SKM-1 (cell line): ENCODE measurements around the gene CISD2.
"Not testable (repeated sequence)": the region's sequence is repeated elsewhere in the genome, so short reads cannot be mapped to it uniquely, and the experiment has no call there.

Experiments used
- DNase-seq: peaks from one replicate; lab custom pipeline; 2025; ENCODE audit not compliant: unreplicated experiment; lab: John Stamatoyannopoulos, UW

Gene CISD2

GRCh38 chr4:102849579-102850104 lies 19.1 kb upstream of the CISD2 start:
- no peak for DNase-seq

- no peak for DNase-seq
Measured at GRCh38 chr4:102850370-102850769, 18.4 kb upstream of the CISD2 start.

- no peak for DNase-seq
Measured at GRCh38 chr4:102858828-102859464, 9.8 kb upstream of the CISD2 start.

- DNase-seq, result no peak
Measured at GRCh38 chr4:102860611-102861324, 8.0 kb upstream of the CISD2 start.

- peak; percentile 63 for DNase-seq
Measured at GRCh38 chr4:102862016-102862415, 6.8 kb upstream of the CISD2 start.

DNA sequence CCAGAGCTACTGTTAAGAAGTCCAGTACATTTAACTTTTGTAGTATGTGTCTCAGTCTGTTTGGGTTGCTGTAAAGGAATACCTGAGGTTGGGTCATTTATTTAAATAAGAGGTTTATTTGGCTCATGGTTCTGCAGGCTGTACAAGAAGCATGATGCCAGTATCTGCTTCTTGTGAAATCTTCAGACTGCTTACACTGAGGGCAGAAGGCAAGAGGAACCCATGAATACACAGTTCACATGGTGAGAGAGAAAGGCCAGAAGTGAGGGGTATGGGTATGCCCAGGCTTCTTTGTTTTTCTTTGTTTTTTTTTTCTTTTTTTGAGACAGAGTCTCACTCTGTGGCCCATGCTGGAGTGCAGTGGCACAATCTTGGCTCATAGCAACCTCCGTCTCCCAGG lies 6.0 kb upstream of the CISD2 start:
- no peak for DNase-seq

- DNase-seq, result not testable (repeated sequence)
Measured at GRCh38 chr4:102865327-102865726, 3.5 kb upstream of the CISD2 start.

- DNase-seq, result no peak
Measured at GRCh38 chr4:102867278-102868152, 1.3 kb upstream of the CISD2 start.

DNA sequence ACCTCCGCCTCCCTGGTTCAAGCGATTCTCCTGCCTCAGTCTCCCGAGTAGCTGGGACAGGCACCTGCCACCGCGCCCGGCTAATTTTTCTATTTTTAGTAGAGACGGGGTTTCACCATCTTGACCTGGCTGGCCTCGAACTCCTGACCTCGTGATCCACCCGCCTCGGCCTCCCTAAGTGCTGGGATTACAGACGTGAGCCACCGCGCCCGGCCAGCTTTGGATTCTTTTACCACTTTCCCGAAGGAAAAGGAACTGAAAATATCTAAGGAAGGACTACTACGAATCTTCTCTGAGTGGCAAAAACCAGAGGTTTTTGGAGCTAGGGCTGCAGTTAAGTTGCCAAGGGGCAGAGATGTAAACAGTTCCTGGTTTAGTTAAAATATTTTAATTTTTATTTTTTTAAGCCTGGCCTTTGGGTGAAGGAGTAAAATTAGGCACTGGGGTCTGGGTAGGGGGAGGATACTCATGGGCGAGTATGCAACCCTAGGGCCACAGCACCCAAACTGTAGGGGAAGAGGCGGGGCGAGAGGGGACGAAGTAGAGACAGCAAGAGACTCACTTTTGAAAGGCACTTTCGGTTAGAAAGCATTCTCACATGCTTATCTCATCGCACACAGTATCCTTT lies 525 bp upstream of the CISD2 start:
- DNase-seq, result no peak

GRCh38 chr4:102869569-102870197 lies 891 bp downstream of the CISD2 start:
- DNase-seq, result no peak

DNA sequence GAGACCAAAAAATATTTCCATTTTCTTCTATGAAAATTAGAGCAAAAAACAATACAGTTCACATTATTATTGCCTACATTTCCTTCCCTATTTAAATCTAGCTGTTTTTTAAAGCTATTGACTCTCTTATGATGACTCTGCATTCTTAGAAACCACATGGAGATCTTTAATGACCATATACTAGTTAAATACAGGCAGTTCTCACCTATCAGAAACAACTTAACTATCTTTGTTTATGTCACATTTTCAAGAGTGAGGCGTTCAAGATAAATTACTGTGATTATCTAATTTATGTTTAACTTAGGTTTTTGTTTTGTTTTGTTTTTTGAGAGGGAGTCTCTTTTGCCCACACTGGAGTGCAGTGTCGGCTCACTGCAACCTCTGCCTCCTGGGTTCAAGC lies 3.0 kb downstream of the CISD2 start:
- no peak for DNase-seq

DNA sequence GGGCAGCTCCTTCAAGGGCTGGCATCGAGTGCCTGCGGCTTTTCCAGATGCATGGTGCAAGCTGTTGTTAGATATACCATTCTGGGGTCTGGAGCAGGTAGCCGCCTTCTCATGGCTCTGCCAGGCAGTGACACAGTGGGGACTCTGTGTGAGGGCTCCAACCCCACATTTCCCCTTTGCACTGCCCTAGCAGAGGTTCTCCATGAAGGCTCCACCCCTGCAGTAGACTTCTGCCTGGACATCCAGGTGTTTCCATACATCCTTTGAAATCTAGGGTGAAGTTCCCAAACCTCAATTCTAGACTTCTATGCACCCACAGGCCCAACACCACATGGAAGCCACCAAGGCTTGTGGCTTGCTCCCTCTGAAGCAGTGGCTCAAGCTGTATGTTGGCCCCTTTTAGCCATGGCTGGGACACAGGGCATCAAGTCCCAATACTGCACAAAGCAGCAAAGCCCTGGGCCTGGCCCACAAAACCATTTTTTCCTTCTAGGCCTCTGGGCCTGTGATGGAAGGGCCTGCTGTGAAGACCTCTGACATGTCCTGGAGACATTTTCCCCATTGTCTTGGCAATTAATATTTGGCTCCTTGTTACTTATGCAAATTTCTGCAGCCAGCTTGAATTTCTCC lies 8.8 kb downstream of the CISD2 start:
- not testable (repeated sequence) for DNase-seq

- peak; percentile 59 for DNase-seq
Measured at GRCh38 chr4:102878349-102878748, 9.6 kb downstream of the CISD2 start.

- no peak for DNase-seq
Measured at GRCh38 chr4:102878901-102879300, 10.1 kb downstream of the CISD2 start.

DNA sequence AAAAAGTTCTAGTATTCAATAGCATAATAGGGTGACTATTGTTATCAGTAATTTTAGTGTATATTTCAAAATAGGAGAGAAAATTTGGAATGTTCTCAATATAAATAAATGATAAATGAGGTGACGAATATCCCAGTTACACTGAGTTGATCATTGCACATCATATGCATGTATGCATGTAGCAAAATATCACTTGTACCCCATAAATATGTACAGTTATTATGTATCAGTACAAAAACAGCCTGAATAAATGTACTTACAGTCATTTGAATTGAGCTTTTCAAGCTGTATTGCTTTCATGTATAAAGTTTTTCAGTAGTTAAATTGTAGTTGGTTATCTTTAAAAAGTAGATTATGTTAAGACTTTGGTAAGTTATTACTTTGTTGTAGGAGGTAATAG lies 12.6 kb downstream of the CISD2 start:
- no peak for DNase-seq

DNA sequence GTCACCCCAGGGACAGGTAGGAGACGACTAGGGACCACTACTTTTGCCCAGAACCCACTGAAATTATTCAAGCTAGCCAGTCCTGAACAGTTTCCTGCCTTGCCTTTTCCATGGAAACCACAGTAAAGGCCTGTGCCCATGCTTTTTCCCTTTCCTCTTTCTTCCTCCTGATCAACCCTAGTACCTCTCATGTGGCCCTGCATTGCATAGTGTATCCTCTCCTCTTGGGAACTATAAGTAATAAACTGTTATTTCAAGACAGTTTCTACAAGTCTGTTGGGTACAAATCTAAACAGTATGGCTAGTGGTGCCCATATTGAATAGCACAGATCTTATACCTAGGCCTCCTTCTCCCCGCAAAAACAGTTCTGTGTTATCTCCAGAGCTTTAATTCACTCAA lies 14.5 kb downstream of the CISD2 start:
- no peak for DNase-seq

DNA sequence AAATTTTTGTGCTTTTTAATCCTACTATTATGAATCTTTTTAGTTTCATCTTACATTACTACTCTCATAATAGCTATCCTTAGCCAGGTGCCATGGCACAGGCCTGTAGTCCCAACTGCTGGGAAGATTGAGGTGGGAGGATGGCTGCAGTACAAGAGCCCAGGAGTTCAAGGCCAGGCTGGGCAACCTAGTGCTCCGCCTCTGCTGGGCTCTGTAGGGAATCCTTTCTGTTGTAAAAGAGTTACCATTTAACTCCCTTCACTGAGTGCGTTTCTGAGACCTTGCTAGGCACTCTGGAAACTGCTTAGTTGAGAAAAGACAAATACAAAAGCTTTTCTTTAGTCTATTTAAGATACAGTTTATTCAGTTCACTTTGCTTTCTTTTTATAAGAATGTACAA lies 19.8 kb downstream of the CISD2 start:
- DNase-seq, result not testable (repeated sequence)

DNA sequence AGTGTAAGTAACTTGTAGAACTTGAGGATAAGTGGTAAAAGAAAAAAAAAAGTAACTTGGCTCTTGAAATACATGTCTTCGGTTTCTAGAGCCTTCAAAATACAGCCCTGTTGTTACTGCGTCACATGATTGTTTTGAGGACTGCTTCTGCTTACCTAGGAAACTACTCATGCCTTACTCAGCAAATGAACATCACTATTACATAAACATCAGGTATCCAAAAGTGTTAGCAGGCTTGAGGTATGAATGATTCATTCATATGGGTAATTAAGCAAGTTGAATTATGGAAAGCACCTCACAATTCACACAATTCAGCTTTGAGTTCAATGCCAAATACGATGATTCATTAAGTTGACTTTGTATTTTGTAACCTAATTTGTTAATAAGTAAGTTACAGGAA lies 21.1 kb downstream of the CISD2 start:
- not testable (repeated sequence) for DNase-seq

GRCh38 chr4:102896547-102896946 lies 27.8 kb downstream of the CISD2 start:
- not testable (repeated sequence) for DNase-seq

- DNase-seq, result not testable (repeated sequence)
Measured at GRCh38 chr4:102897610-102898009, 28.8 kb downstream of the CISD2 start.
